HepG2 (cell line): ENCODE data around the gene PCNT. TPM values are rescaled to one million over a fixed set of nuclear protein-coding genes. Genes with fewer than 3 reads are reported as not detected.

Experiments used
- ATAC-seq: fragments of 200-7000 bp; cut with Tn5 transposase; 3 replicates; pipeline ENCODE4 v1.9.1; 2020; ENCODE audit warnings: mild to moderate bottlenecking, moderate library complexity
- BruUV-seq: library from RNA; stranded (reverse); fragments of 400-500 nt; replicated peaks from 2 replicates; lab custom pipeline; 2021; lab: Mats Ljungman, UMichigan
- CTCF ChIA-PET: fragments of 300-600 bp; formaldehyde crosslinking; extraction: SDS; loops from one replicate; lab custom pipeline; 2021; ENCODE audit warnings: low total read pairs, inconsistent platforms, low intra/inter-chr PET ratio; lab: Yijun Ruan, JAX
- POLR2A ChIA-PET: fragments of 350-600 bp; sonication (Branson Sonifier 250); formaldehyde crosslinking; loops from one replicate; lab custom pipeline; 2020; ENCODE audit warnings: antibody characterized with exemption, inconsistent platforms; lab: Yijun Ruan, JAX
- DNase-seq: peaks from one replicate; pipeline ENCODE4 v3.0.0-alpha.2; 2015; ENCODE audit warnings: low spot score
- FAIRE-seq: peaks from 3 replicates; lab custom pipeline; 2011; peaks lifted over from hg19 to GRCh38; lab: Jason Lieb, UNC
- H2AFZ ChIP-seq: one replicate; pipeline ENCODE4 v1.6.1; 2011; ENCODE audit warnings: low read length, inconsistent platforms
- H3K27ac ChIP-seq: fragments of 300-600 bp; 3 replicates; pipeline ENCODE4 v1.8.0; 2011; ENCODE audit warnings: mixed run types, mild to moderate bottlenecking, mixed read lengths, low read length, inconsistent platforms; ENCODE audit not compliant: insufficient read depth; ENCODE audit errors: extremely low read length
- H3K27me3 ChIP-seq, 2 experiments: fragments of 200-600 bp in 1 of 2; 2 replicates in 1 of 2; 3 replicates in 1 of 2; pipeline versions ENCODE4 v1.6.0 to v1.8.0; 2011; ENCODE audit warnings: low read length in 2 of 2, mild to moderate bottlenecking in 2 of 2, moderate library complexity in 2 of 2, inconsistent platforms in 1 of 2; ENCODE audit not compliant: insufficient read depth in 2 of 2, control insufficient read depth in 1 of 2
- H3K36me3 ChIP-seq, 2 experiments: fragments of 200-600 bp in 1 of 2; replicated peaks in 1 of 2; 2 replicates in 1 of 2; 3 replicates in 1 of 2; pipeline versions ENCODE4 v1.5.1 to v1.8.0; 2011; ENCODE audit warnings: low read length in 2 of 2, inconsistent platforms in 1 of 2; ENCODE audit not compliant: insufficient read depth in 2 of 2, control insufficient read depth in 1 of 2
- H3K4me1 ChIP-seq: 2 replicates; pipeline ENCODE4 v1.5.1; 2012; ENCODE audit warnings: low read length, inconsistent platforms; ENCODE audit not compliant: insufficient read depth
- H3K4me2 ChIP-seq: 2 replicates; pipeline ENCODE4 v1.6.0; 2011; ENCODE audit warnings: low read depth, low read length, inconsistent platforms
- H3K4me3 ChIP-seq, 3 experiments: fragments of 200-600 bp in 1 of 3; sonication (generic), shearing (Covaris generic) in 1 of 3; replicated peaks in 1 of 3; 2 replicates each; pipeline ENCODE4 v1.5.1; 2011 to 2016; ENCODE audit warnings: low read length in 3 of 3, inconsistent platforms in 2 of 3, low read depth in 2 of 3, mild to moderate bottlenecking in 2 of 3, control low read depth in 1 of 3, mixed read lengths in 1 of 3; ENCODE audit not compliant: insufficient read depth in 1 of 3
- H3K79me2 ChIP-seq: one replicate; pipeline ENCODE4 v1.6.1; 2011; ENCODE audit warnings: low read length, inconsistent platforms; ENCODE audit not compliant: insufficient read depth
- H3K9ac ChIP-seq: 2 replicates; pipeline ENCODE4 v1.6.0; 2011; ENCODE audit warnings: mild to moderate bottlenecking, low read depth, low read length, inconsistent platforms; ENCODE audit not compliant: insufficient read depth
- H3K9me3 ChIP-seq: 2 replicates; pipeline ENCODE4 v1.5.1; 2012; ENCODE audit warnings: mild to moderate bottlenecking, low read length
- H4K20me1 ChIP-seq: 2 replicates; pipeline ENCODE4 v1.6.0; 2011; ENCODE audit warnings: inconsistent platforms, mild to moderate bottlenecking, low read length, moderate library complexity; ENCODE audit not compliant: insufficient read depth
- DNMT1 ChIP-seq: sonication (generic); formaldehyde crosslinking; IDR thresholded peaks from 2 replicates; pipeline ENCODE4 v1.5.1; 2020; ENCODE audit warnings: mild to moderate bottlenecking, missing genetic modification reagents
- DNMT3B ChIP-seq: conservative IDR thresholded peaks from 2 replicates; pipeline ENCODE4 v1.6.1; 2016; ENCODE audit warnings: missing biosample characterization, control low read depth
- HMG20B ChIP-seq: conservative IDR thresholded peaks from 2 replicates; pipeline ENCODE4 v1.6.1; 2016; ENCODE audit warnings: missing genetic modification reagents, missing compliant biosample characterization
- MIER3 ChIP-seq: IDR thresholded peaks from 2 replicates; pipeline ENCODE4 v1.6.1; 2016; ENCODE audit warnings: missing compliant biosample characterization, borderline replicate concordance
- NFYB ChIP-seq: sonication (generic); formaldehyde crosslinking; IDR thresholded peaks from 2 replicates; pipeline ENCODE4 v1.4.0; 2020; ENCODE audit warnings: missing genetic modification reagents
- SNRNP70 ChIP-seq: fragments of 200-400 bp; formaldehyde crosslinking; IDR thresholded peaks from 2 replicates; pipeline ENCODE4 v1.6.1; 2017; ENCODE audit warnings: mild to moderate bottlenecking, low read depth, low read length, moderate library complexity
- ZBTB25 ChIP-seq: IDR thresholded peaks from 2 replicates; pipeline ENCODE4 v1.6.1; 2018; ENCODE audit warnings: missing genetic modification reagents
- ZKSCAN1 ChIP-seq: fragments of 150-350 bp; IDR thresholded peaks from 2 replicates; pipeline ENCODE4 v1.6.1; 2014; ENCODE audit warnings: low read length
- ZNF564 ChIP-seq: sonication (generic); formaldehyde crosslinking; IDR thresholded peaks from 2 replicates; pipeline ENCODE4 v1.8.1; 2023; ENCODE audit warnings: mild to moderate bottlenecking, missing genetic modification reagents
- ZNF598 ChIP-seq: sonication (generic); formaldehyde crosslinking; IDR thresholded peaks from 2 replicates; pipeline ENCODE4 v1.5.1; 2020; ENCODE audit warnings: mild to moderate bottlenecking, missing genetic modification reagents, borderline replicate concordance
- ZSCAN22 ChIP-seq: sonication (generic); formaldehyde crosslinking; IDR thresholded peaks from 2 replicates; pipeline ENCODE4 v1.4.0; 2020; ENCODE audit warnings: mild to moderate bottlenecking, missing genetic modification reagents
- WGBS: methylation state at CpG from one replicate; pipeline ENCODE4 v1.1.6; 2017; ENCODE audit warnings: low lambda C conversion rate; 5-methylcytosine and 5-hydroxymethylcytosine counted together
- in situ Hi-C: cut with HindIII; loops from 2 replicates; pipeline ENCODE4 v1.10.0; 2017; ENCODE audit warnings: low pct_unique_long_range_greater_than_20kb; ENCODE audit not compliant: extremely low pct_ligation_motif_present
- intact Hi-C: fragments of 100-400 bp; cut with micrococcal nuclease; formaldehyde crosslinking; loops from one replicate; pipeline ENCODE4 v1.10.0; 2022; ENCODE audit not compliant: unreplicated experiment
- polyA plus RNA-seq, 8 experiments: library from polyadenylated mRNA; depleted of rRNA in 3 of 8; stranded (reverse) in 7 of 8; unstranded in 1 of 8; fragments of >200 nt; fragmentation: Illumina TruSeq in 4 of 8; extraction: Trizol in 4 of 8; gene quantifications; 2 replicates each; pipeline versions ENCODE4 v1.2.1 to v1.2.3, GENCODE V29; 2011 to 2016; ENCODE audit warnings: low read depth in 4 of 8, missing spikeins in 1 of 8, mixed read lengths in 1 of 8; ENCODE audit not compliant: insufficient read depth in 1 of 8
- total RNA-seq, 5 experiments: library from RNA; depleted of rRNA; stranded (reverse); fragments of >200 nt; fragmentation: Illumina TruSeq; extraction: Trizol; gene quantifications; 2 replicates each; pipeline ENCODE4 v1.2.3, GENCODE V29; 2016; ENCODE audit warnings: low read depth in 1 of 5
- TF ChIP-seq, protein P1 (sequence below): sonication (generic); formaldehyde crosslinking; IDR thresholded peaks from 2 replicates; pipeline ENCODE4 v1.5.1; 2020; ENCODE audit warnings: mild to moderate bottlenecking, missing genetic modification reagents, borderline replicate concordance
- TF ChIP-seq, protein P2 (sequence below): sonication (generic); formaldehyde crosslinking; IDR thresholded peaks from 2 replicates; pipeline ENCODE4 v1.4.0; 2020; ENCODE audit warnings: missing genetic modification reagents

PCNT gene
- total and polyA plus RNA-seq, 2 of the 13 experiments (the other 11 are each of a cell fraction or from before 2014, with no cell fraction given): 5.6 to 12.4 TPM

- CTCF ChIA-PET: no interaction called here
- peak; percentile 78; the same call in 1 of the 2 replicates for TF ChIP-seq ZNF598 (CRISPR knock-in tag)
- TF ChIP-seq, protein P1, sequence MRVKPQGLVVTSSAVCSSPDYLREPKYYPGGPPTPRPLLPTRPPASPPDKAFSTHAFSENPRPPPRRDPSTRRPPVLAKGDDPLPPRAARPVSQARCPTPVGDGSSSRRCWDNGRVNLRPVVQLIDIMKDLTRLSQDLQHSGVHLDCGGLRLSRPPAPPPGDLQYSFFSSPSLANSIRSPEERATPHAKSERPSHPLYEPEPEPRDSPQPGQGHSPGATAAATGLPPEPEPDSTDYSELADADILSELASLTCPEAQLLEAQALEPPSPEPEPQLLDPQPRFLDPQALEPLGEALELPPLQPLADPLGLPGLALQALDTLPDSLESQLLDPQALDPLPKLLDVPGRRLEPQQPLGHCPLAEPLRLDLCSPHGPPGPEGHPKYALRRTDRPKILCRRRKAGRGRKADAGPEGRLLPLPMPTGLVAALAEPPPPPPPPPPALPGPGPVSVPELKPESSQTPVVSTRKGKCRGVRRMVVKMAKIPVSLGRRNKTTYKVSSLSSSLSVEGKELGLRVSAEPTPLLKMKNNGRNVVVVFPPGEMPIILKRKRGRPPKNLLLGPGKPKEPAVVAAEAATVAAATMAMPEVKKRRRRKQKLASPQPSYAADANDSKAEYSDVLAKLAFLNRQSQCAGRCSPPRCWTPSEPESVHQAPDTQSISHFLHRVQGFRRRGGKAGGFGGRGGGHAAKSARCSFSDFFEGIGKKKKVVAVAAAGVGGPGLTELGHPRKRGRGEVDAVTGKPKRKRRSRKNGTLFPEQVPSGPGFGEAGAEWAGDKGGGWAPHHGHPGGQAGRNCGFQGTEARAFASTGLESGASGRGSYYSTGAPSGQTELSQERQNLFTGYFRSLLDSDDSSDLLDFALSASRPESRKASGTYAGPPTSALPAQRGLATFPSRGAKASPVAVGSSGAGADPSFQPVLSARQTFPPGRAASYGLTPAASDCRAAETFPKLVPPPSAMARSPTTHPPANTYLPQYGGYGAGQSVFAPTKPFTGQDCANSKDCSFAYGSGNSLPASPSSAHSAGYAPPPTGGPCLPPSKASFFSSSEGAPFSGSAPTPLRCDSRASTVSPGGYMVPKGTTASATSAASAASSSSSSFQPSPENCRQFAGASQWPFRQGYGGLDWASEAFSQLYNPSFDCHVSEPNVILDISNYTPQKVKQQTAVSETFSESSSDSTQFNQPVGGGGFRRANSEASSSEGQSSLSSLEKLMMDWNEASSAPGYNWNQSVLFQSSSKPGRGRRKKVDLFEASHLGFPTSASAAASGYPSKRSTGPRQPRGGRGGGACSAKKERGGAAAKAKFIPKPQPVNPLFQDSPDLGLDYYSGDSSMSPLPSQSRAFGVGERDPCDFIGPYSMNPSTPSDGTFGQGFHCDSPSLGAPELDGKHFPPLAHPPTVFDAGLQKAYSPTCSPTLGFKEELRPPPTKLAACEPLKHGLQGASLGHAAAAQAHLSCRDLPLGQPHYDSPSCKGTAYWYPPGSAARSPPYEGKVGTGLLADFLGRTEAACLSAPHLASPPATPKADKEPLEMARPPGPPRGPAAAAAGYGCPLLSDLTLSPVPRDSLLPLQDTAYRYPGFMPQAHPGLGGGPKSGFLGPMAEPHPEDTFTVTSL (CRISPR knock-in tag): no peak
- TF ChIP-seq DNMT3B (CRISPR knock-in tag): 0 out of 2 replicates have a peak, but pooled peaks have one; percentile 72
- no peak for TF ChIP-seq ZBTB25
- peak; percentile 92 for TF ChIP-seq ZNF564
- no peak for TF ChIP-seq HMG20B (CRISPR knock-in tag)
- TF ChIP-seq ZKSCAN1: no peak
- peak; percentile 89; the same call in 1 of the 2 replicates for TF ChIP-seq ZSCAN22 (CRISPR knock-in tag)
- no peak for TF ChIP-seq SNRNP70
- no peak; the same call in 1 of the 2 replicates for TF ChIP-seq MIER3 (CRISPR knock-in tag)
- no peak for TF ChIP-seq DNMT1 (CRISPR knock-in tag)
- TF ChIP-seq NFYB (CRISPR knock-in tag): peak; percentile 91
- TF ChIP-seq, protein P2, sequence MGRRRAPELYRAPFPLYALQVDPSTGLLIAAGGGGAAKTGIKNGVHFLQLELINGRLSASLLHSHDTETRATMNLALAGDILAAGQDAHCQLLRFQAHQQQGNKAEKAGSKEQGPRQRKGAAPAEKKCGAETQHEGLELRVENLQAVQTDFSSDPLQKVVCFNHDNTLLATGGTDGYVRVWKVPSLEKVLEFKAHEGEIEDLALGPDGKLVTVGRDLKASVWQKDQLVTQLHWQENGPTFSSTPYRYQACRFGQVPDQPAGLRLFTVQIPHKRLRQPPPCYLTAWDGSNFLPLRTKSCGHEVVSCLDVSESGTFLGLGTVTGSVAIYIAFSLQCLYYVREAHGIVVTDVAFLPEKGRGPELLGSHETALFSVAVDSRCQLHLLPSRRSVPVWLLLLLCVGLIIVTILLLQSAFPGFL (CRISPR knock-in tag): no peak
Observed at GRCh38 chr21:46458315-46459023, 134.5 kb downstream of the PCNT start, which contains the start of gene DIP2A. DIP2A (plus strand) TSS chr21:46458891; CDS start chr21:46459132, 241 bp downstream.

More at GRCh38 chr21:46458315-46459023, 134.5 kb downstream of the PCNT start, which contains the start of gene DIP2A:
- Histone ChIP-seq H3K27me3 (no peaks in the 10 kb centered on the region; a peak in 1 of 5 replicates), H3K27ac (peak within 1 kb of the TSS; percentile 94), H3K36me3 (peaks cover 4 to 8% of the 10 kb centered on the region in 2 experiments; a peak in 2 of 5 replicates), H4K20me1 (no peaks in the 10 kb centered on the region), H3K4me2 (peak within 1 kb of the TSS; percentile 99), H3K4me1 (peaks cover 51% of the 10 kb centered on the region), H2AFZ (no peak within 1 kb of the TSS), H3K9me3 (no peaks in the 10 kb centered on the region), H3K4me3 (peak within 1 kb of the TSS; percentile 85 to 98 (median 89)), H3K79me2 (peaks cover 44% of the 10 kb centered on the region), H3K9ac (peak within 1 kb of the TSS; percentile 93)
- POLR2A ChIA-PET: interaction anchor here (0.6 to 2.9 kb wide), 12 partner anchors 13 to 305 kb away, joined by 3 to 14 read pairs (median 4); partner anchors contain the start of gene PRMT2
- intact Hi-C loops: no loop called here
- WGBS: under 1% methylated on average over 18 of the region's 91 CpGs
- DNase-seq (peak; percentile 95), ATAC-seq (peak; percentile 98), FAIRE-seq (peak; percentile 76)
- in situ Hi-C loops: no loop called here
- no TSS peak for BruUV-seq
